Stomach (tissue), 9 donors: Measurements from ENCODE around the gene ZNF485. TPM values are rescaled to one million over a fixed set of nuclear protein-coding genes. Genes with fewer than 3 reads are reported as not detected.

Experiments
- DNase-seq, 2 donors: peaks; one replicate each; pipeline versions ENCODE4 v3.0.0 to v3.0.0-alpha.2; 2013 to 2019
- H3K27ac ChIP-seq, 5 donors: fragments of 200-600 bp in 4 of 5; sonication (generic) in 4 of 5; one replicate each; pipeline ENCODE4 v1.5.1; 2013 to 2019; ENCODE audit warnings: mild to moderate bottlenecking in 1 of 5, moderate library complexity in 1 of 5
- H3K27me3 ChIP-seq, 3 donors: fragments of 200-600 bp; sonication (generic); one replicate each; pipeline ENCODE4 v1.5.1; 2017 to 2019; ENCODE audit warnings: mixed run types in 1 of 3
- H3K36me3 ChIP-seq, 4 donors: fragments of 200-600 bp; sonication (generic); 1 replicate in 3 of 4; 2 replicates in 1 of 4; pipeline ENCODE4 v1.5.1; 2016 to 2019
- H3K4me1 ChIP-seq, 4 donors: fragments of 200-600 bp; sonication (generic); one replicate each; pipeline ENCODE4 v1.5.1; 2016 to 2019
- H3K4me3 ChIP-seq, 4 donors: fragments of 200-600 bp; sonication (generic) in 3 of 4; one replicate each; pipeline ENCODE4 v1.5.1; 2016 to 2019; ENCODE audit warnings: mild to moderate bottlenecking in 1 of 4
- H3K9me3 ChIP-seq, 4 donors: fragments of 200-600 bp; sonication (generic); one replicate each; pipeline ENCODE4 v1.5.1; 2016 to 2019
- EP300 ChIP-seq: sonication (generic); formaldehyde crosslinking; IDR thresholded peaks from one replicate; pipeline ENCODE4 v1.6.1; 2017; ENCODE audit warnings: antibody characterized with exemption
- POLR2A ChIP-seq, 4 donors: fragments of 450-650 bp; IDR thresholded peaks; one replicate each; pipeline ENCODE4 v1.6.1; 2016; ENCODE audit warnings: antibody characterized with exemption in 4 of 4, control low read depth in 2 of 4, mild to moderate bottlenecking in 1 of 4, moderate library complexity in 1 of 4
- POLR2AphosphoS5 ChIP-seq, 3 donors: sonication (generic); formaldehyde crosslinking; IDR thresholded peaks; one replicate each; pipeline ENCODE4 v1.6.1; 2016; ENCODE audit warnings: antibody characterized with exemption in 3 of 3
- WGBS, 5 donors: extraction: QIAGEN DNeasy Blood & Tissue Kit in 3 of 5; methylation state at CpG; one replicate each; pipeline versions ENCODE4 v1.1.5 to v1.1.7; 2013 to 2018; 5-methylcytosine and 5-hydroxymethylcytosine counted together
- intact Hi-C: fragments of 100-400 bp; cut with DNase I; formaldehyde crosslinking; loops from one replicate; pipeline ENCODE4 v1.15.1; 2023; ENCODE audit warnings: low total_unique reads
- polyA plus RNA-seq, 3 donors: library from polyadenylated mRNA; stranded (reverse); fragments of 200-250 nt; gene quantifications; one replicate each; pipeline ENCODE4 v1.2.3, GENCODE V29; 2013
- total RNA-seq, 5 donors: library from RNA; depleted of rRNA; stranded (reverse); fragments of >200 nt; gene quantifications; one replicate each; pipeline versions ENCODE4 v1.1.0 to v1.2.3, GENCODE V29; 2014 to 2016
- TF ChIP-seq, protein P1 (sequence below), 7 experiments: fragments of 450-650 bp in 4 of 7; fragments of 200-600 bp in 3 of 7; sonication (generic) in 3 of 7; IDR thresholded peaks; one replicate each; pipeline ENCODE4 v1.5.1; 2016 to 2019; ENCODE audit warnings: antibody characterized with exemption in 7 of 7, control low read depth in 2 of 7, mild to moderate bottlenecking in 1 of 7
- donor health status: healthy with polysubstance abuse.
- donor health status: Bipolar disorder and iron deficiency.
- donor health status: healthy.

ZNF485 gene
- total and polyA plus RNA-seq, 8 donors = 1.8 to 12.1 (median 2.2) TPM; not detected in 1

DNA sequence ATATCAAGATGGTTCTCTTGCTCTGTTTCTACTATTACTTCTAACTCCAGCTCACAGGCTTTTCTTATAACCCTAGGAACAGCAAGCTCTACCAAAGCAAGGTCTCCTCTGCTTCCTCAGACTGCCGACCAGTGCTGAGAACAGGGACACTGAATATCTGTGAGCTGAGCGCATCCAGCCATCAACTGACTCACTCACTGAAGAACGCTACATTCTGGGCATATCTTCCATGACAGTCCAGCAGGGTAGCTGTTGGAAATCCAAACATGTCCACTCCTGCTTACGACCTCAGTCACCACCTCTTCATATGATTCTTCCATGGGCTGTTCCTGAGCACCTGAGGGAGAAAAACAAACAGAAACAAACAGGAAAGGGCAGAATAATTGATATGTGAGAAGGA, 39.6 kb downstream of the ZNF485 start:
- TF ChIP-seq, protein P1, sequence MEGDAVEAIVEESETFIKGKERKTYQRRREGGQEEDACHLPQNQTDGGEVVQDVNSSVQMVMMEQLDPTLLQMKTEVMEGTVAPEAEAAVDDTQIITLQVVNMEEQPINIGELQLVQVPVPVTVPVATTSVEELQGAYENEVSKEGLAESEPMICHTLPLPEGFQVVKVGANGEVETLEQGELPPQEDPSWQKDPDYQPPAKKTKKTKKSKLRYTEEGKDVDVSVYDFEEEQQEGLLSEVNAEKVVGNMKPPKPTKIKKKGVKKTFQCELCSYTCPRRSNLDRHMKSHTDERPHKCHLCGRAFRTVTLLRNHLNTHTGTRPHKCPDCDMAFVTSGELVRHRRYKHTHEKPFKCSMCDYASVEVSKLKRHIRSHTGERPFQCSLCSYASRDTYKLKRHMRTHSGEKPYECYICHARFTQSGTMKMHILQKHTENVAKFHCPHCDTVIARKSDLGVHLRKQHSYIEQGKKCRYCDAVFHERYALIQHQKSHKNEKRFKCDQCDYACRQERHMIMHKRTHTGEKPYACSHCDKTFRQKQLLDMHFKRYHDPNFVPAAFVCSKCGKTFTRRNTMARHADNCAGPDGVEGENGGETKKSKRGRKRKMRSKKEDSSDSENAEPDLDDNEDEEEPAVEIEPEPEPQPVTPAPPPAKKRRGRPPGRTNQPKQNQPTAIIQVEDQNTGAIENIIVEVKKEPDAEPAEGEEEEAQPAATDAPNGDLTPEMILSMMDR (IDR thresholded peaks at IDR 0.05) = no peak
- TF ChIP-seq EP300 (no peak), POLR2A (IDR thresholded peaks at IDR 0.05) (no peak), POLR2AphosphoS5 (IDR thresholded peaks at IDR 0.05) (no peak)
- H3K27ac ChIP-seq = no peak overlapping the region
- peaks cover 48 to 67% (median 54%) of the 10 kb centered on the region in 4 donors for H3K9me3 ChIP-seq
- no peak for DNase-seq
- H3K36me3 ChIP-seq = peaks cover 30 to 51% (median 40%) of the 10 kb centered on the region in 4 donors
- H3K27me3 ChIP-seq = no peaks in the 10 kb centered on the region
- WGBS, 5 donors = 97 to 99% (median 98%) methylated on average over 4 of the region's 4 CpGs
- intact Hi-C loops = loop anchor here (10.0 kb wide), 1 partner anchor 71 kb away; the partner anchor contains the start of gene ZNF239
- H3K4me1 ChIP-seq = peaks cover 0 to 21% (median 11%) of the 10 kb centered on the region in 4 donors
- no peak overlapping the region for H3K4me3 ChIP-seq

DNA sequence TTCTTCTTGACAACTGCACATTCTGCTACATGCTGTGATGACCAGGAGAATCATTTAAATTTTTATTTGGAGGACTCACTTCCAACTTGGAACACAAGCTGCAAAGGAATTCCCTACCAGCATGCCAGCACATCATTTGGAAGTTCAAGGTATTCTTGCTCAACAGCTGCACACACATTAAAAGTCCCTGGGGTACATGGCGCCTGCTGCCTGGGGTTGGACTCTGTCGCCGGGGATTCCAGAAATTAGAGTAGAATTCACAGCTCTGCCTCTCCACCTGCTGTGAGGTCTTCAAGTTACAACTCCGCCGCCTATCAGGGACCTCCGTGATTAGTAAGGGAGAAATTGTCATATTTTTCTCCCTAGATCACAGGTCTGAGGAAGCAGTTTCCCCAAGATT, 41.3 kb downstream of the ZNF485 start:
- 95 to 100% (median 98%) methylated on average over 6 of the region's 6 CpGs for WGBS, 5 donors
- intact Hi-C loops = loop anchor here (10.0 kb wide), 1 partner anchor 73 kb away; the partner anchor contains the start of gene ZNF239
- TF ChIP-seq POLR2AphosphoS5 (IDR thresholded peaks at IDR 0.05) (no peak), EP300 (no peak), POLR2A (IDR thresholded peaks at IDR 0.05) (no peak)
- TF ChIP-seq, protein P1 (IDR thresholded peaks at IDR 0.05) = no peak
- DNase-seq = no peak
- H3K9me3 ChIP-seq = peaks cover 35 to 50% (median 39%) of the 10 kb centered on the region in 4 donors
- peak overlapping the region; percentile 63 to 90 (median 78) for H3K4me3 ChIP-seq
- H3K27ac ChIP-seq = no peak overlapping the region
- no peaks in the 10 kb centered on the region for H3K27me3 ChIP-seq
- H3K36me3 ChIP-seq = peaks cover 30 to 42% (median 36%) of the 10 kb centered on the region in 4 donors
- peaks cover 0 to 21% (median 11%) of the 10 kb centered on the region in 4 donors for H3K4me1 ChIP-seq

DNA sequence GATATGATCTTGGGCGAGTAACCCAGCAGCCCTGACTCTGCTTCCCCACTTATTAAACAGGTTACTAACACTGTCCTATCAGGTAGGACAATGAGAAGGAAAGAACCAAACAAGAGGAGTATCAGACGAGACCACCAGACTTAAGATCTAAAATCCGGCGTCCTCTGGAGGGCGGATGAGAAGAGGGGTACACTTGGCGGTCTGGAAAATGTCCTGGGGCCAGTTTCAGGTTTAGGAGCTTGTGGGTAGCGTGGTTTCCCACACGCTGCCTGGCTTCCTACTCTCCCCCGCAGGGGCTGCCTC, 41.8 kb downstream of the ZNF485 start:
- peaks cover 0 to 21% (median 11%) of the 10 kb centered on the region in 4 donors for H3K4me1 ChIP-seq
- H3K4me3 ChIP-seq = peak overlapping the region; percentile 63 to 90 (median 78)
- H3K9me3 ChIP-seq = peaks cover 31 to 45% (median 35%) of the 10 kb centered on the region in 4 donors
- H3K27me3 ChIP-seq = no peaks in the 10 kb centered on the region
- H3K27ac ChIP-seq = peak overlapping the region; percentile 58 to 89 (median 83)
- TF ChIP-seq EP300 = no peak
- TF ChIP-seq, protein P1 (IDR thresholded peaks at IDR 0.05) = no peak
- TF ChIP-seq POLR2A (IDR thresholded peaks at IDR 0.05) = no peak
- TF ChIP-seq POLR2AphosphoS5 (IDR thresholded peaks at IDR 0.05) = no peak
- DNase-seq = no peak
- intact Hi-C loops = loop anchor here (10.0 kb wide), 1 partner anchor 73 kb away; the partner anchor contains the start of gene ZNF239
- WGBS, 5 donors = 39 to 71% (median 47%) methylated on average over 7 to 9 of the region's 9 CpGs
- H3K36me3 ChIP-seq = peaks cover 28 to 38% (median 32%) of the 10 kb centered on the region in 4 donors

DNA sequence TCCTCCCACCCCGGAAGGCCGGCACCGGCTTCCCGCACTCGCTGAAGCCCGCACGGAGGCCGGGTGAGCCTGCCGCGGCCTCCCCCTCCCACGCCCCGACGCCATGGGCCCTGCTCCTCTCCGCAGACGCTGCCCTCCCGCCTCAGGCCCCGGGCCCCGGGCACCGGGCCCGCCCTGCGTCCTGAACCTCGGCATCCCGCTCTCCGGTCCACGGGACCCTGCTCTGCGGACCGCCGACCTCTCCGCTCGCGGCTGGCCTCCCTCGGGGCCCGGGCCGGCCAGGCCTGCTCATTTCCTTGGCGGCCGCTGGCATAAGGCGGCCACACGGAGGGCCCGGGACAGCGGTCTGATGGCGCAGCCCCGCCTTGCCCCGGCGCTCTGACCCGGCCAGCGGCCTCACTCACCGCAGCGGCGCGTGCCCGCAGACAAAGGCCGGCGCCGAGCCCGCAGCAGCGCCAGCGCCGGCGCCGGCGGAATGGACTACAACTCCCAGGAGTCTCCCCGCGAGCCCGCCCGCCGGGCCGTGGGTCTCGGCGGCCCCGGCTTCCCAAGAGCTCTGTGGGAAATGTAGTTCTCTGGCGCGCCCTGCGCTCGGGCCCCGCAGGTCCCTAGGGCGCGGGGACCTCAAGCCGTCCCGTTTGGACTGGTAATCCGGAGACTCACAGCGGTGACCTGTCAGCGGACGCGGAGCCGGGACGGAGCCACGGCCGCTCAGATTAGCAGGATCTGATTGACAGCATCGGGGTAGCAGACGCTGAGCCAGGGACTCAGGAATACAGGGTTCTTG, 42.4 kb downstream of the ZNF485 start, which contains the start of gene ZNF32:
ZNF32 (minus strand) TSS at position 484 of the 787 bp plus-strand sequence. CDS start 2,748 bp downstream, outside the sequence.
- Histone ChIP-seq H3K4me1 (peaks cover 0 to 21% (median 11%) of the 10 kb centered on the region in 4 donors), H3K9me3 (peaks cover 25 to 40% (median 29%) of the 10 kb centered on the region in 4 donors), H3K27me3 (no peaks in the 10 kb centered on the region), H3K4me3 (peak within 1 kb of the TSS; percentile 63 to 90 (median 78)), H3K36me3 (peaks cover 24 to 32% (median 27%) of the 10 kb centered on the region in 4 donors), H3K27ac (peak within 1 kb of the TSS; percentile 58 to 89 (median 83))
- peak; percentile 85 to 96 for DNase-seq
- WGBS, 5 donors = 0 to 1% (median 1%) methylated on average over 48 to 90 of the region's 90 CpGs
- TF ChIP-seq EP300 (no peak), POLR2AphosphoS5 (IDR thresholded peaks at IDR 0.05) (peak in 2 of 3 donors; percentile 35 to 41), POLR2A (IDR thresholded peaks at IDR 0.05) (no peak)
- intact Hi-C loops = loop anchor here (10.0 kb wide), 1 partner anchor 74 kb away; the partner anchor contains the start of gene ZNF239
